ENCODE results near the gene POTEB3.
"Not testable (repeated sequence)": the region's sequence is repeated elsewhere in the genome, so short reads cannot be mapped to it uniquely, and the experiment has no call there.

POTEB3 gene

GRCh38 chr15:21440399-21440798 lies at the start of gene POTEB3:
POTEB3 (minus strand) TSS chr15:21440499; CDS start chr15:21440011, 488 bp downstream.
- DNase-seq, result not testable (repeated sequence)

DNA sequence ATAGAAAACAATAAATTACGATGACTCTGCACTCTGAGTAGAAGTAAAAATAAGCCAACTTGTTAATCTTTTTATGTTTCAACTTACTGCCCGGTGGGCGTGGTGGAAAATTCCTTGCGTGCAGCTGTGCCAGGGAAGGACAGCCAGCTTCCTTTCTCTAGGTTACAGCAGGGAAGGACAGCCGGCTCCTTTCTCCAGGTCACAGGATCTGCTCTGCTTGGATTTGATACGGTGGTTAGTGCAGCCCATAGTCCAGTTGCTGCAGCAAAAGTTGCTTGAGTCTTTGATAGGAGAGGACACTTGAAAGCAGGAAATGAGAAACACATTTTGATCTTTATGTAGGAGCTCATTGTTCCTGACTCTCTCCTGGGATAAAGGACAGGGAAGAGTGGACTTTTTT lies 13.4 kb upstream of the POTEB3 start:
- not testable (repeated sequence) for DNase-seq

DNA sequence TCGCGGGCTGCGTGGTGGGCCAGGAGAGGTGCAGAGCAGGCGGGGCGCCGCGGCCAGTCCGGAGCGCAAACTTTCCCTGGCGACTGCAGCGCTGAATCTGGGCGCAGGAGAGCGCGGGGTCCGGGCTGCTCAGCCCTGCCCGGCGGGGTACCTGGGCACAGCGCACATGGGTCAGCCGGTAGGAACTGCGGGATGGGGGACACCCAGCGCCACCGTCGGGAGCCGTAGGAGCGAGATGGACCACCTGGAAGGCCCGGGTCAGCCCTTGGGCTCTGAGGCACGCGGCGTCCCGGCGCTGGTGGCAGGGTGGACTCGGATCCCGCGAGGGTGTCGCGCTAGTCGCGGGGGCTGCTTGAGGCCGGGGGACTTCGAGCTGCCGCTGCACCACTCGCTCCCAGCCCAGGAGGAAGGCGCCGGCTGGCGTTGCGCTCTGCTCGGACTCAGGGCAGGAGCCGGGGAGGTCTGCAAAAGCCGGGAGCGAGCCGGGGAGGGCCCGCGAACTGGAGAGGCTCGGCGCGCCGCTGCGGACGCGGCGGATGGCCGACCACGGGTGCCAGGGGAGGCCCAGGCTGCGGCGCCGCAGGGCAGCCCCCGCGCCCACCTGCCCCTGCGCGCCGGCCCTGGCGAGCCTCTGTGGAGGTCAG lies 11.7 kb upstream of the POTEB3 start:
- DNase-seq, result not testable (repeated sequence)

DNA sequence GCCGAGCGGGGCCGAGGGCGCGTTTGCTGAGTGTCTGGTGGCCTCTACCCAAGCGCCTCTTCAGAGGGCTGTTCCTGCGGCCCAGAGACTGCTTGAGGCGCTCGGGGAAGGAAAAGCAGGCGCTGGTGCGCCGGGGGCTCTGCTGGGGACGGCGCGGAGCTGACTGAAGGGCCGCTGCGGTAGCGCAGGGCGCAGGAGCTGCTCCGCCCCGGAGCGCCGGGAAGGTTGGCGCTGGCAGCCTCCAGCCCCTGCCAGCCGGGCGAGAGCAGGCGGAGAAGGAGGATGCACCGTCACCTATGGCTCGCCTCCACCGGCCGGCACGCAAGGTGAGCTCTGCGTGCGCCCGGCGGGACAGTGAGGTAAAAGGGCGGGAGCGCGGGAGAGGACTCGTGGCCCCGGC lies 11.2 kb upstream of the POTEB3 start:
- not testable (repeated sequence) for DNase-seq

- DNase-seq, result not testable (repeated sequence)
Observed at GRCh38 chr15:21407366-21407765, 32.9 kb downstream of the POTEB3 start.

DNA sequence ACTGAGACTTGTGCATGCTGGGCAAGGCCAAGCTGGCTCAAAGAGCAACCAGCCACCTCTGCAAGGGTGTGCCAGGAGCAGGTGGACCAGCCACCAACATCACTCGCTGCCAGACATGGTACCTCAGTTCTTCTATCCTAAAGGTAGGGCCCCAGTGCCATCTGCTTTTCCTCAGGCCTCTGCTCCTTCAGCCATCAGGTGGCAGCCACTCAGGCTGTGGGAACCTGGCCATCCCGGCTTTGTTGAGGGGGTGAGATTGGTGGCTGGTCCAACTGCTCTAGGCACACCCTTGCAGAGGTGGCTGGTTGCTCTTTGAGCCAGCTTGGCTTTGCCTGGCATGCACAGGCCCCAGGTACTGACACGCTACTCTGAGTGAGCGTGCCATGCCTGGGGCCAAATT lies 38.8 kb downstream of the POTEB3 start:
- DNase-seq, result not testable (repeated sequence)

- not testable (repeated sequence) for DNase-seq
Observed at GRCh38 chr15:21399111-21399510, 41.2 kb downstream of the POTEB3 start.

GRCh38 chr15:21398511-21398910 lies 41.8 kb downstream of the POTEB3 start:
- not testable (repeated sequence) for DNase-seq

GRCh38 chr15:21397656-21398055 lies 42.6 kb downstream of the POTEB3 start:
- not testable (repeated sequence) for DNase-seq

DNA sequence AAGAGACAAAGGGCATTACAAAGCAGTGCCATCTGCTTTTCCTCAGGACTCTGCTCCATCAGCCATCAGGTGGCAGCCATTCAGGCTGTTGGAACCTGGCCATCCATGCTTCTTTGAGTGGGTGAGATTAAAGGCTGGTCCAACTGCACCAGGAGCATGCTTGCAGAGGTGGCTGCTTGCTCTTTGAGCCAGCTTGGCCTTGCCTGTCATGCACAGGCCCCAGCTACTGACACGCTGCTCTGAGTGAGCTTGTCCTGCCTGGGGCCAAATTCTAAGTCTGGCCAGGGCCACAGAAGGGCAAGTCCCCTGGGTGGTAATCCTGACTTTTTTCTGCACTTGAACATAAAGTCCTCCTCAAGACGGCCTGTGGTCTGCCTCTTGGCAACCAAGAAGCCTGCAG lies 43.1 kb downstream of the POTEB3 start:
- DNase-seq, result not testable (repeated sequence)

GRCh38 chr15:21385961-21386360 lies 54.3 kb downstream of the POTEB3 start:
- DNase-seq, result not testable (repeated sequence)

DNA sequence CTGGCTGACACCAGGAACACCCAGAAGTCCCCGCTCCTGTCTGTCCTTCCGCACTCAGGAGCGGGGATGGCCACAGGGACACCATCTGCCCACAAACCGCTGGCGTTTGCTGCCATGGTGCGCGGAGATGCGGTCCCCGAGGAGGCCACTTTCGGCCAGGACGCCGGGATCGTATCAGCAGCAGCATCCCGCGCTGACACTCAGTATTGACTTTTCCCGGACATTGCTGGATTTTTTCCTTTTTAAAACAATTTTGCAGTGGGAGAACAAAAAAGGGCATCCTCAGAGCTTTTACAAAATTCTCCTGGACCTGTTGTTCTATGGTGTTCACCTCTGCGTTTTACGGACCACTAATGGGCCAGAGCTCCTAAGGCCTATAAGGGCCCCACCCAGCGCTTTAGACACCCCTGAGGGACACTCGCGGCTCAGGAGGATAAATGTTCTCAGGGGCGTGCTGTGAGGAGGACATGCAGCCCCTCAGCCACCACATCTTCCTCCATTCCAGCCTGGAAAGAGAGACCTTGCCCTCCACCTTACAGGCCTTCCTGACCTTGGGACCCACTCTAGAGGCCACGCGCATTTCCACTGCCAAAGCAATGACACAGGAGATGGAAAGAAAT lies 56.3 kb downstream of the POTEB3 start:
- not testable (repeated sequence) for DNase-seq

- not testable (repeated sequence) for DNase-seq
Observed at GRCh38 chr15:21373682-21374081, 66.6 kb downstream of the POTEB3 start.

- not testable (repeated sequence) for DNase-seq
Observed at GRCh38 chr15:21369177-21369576, 71.1 kb downstream of the POTEB3 start.

- not testable (repeated sequence) for DNase-seq
Observed at GRCh38 chr15:21368625-21369024, 71.7 kb downstream of the POTEB3 start.

Data from fibroblast of skin of right quadriceps (primary cell).